Stimulated activated CD4-positive, alpha-beta T cell treated with anti-CD3 and anti-CD28 coated beads, TNF-alpha, amount 100 ng/mL, for 4 hours (primary cell): Measurements from ENCODE around the gene CTAG2.
"Not testable (repeated sequence)": the region's sequence is repeated elsewhere in the genome, so short reads cannot be mapped to it uniquely, and the experiment has no call there.

Source experiments
- DNase-seq, 3 experiments: peaks; one replicate each; pipeline ENCODE4 v3.0.0-alpha.2; 2020; ENCODE audit warnings: low read depth in 3 of 3

CTAG2 gene

DNA sequence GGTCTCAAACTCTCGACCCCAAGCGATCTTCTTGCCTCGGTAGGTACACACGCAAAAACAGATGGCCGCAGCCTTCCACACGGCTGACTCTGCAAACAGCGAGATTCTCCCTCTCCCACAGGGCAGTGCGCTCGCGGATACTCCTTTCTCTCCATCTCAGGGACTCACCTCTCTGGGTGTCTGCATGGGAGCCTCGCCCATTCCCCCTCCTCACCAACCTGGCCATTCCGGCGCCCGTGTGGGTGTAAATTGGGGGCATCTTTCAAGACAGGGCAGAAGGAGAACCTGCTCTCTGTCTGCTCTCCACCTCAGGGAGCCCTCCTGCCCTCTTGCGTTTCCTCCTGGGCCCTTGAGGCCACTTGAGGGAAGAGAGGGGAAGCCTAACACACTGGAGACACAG, 4.4 kb downstream of the CTAG2 start:
- DNase-seq, result no peak

GRCh38 chrX:154645745-154646378, 7.5 kb downstream of the CTAG2 start:
- not testable (repeated sequence) for DNase-seq

DNA sequence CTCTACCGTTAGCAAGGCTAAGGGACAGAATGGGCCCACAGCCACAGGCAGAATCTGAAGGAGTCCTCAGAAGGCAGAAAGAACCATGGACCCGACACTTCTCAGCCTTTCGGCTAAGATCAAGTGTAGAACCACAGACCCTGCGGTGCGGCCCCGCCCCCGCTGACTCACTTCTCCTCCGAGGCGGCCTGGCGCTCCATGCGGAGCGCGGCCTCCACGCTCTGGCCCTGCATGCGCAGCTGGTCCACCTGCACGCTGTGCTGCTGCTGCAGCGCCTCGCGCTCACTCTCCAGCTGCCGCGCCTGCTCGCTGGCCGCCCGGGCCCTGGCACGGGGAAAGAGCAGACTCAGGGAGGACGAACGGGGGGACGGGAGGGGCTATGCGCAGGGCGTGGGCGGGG, 9.7 kb downstream of the CTAG2 start:
- not testable (repeated sequence) for DNase-seq

- DNase-seq, result not testable (repeated sequence)
These were observed 11.6 kb downstream of the CTAG2 start for GRCh38 chrX:154641740-154642139.

DNA sequence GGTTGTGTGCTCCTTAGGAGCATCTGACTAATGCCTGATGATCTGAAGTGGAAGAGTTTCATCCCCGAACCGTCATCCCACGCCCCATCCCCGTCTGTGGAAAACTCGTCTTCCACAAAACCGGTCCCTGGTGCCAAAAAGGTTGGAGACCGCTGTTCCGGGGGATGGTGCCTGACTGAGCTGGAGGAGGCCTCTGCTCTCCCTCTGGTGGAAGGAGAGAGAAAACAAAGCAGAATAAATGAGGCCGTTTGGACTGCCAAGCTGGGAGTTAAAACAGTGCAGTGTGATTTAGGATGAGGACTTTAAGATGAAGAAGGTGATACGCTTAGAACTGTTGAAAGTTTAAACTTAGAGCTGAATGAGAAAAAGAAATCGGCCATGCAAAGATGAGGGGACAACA, 19.7 kb downstream of the CTAG2 start:
- DNase-seq, result not testable (repeated sequence)

- not testable (repeated sequence) for DNase-seq
These were observed 22.4 kb downstream of the CTAG2 start for GRCh38 chrX:154630949-154631348.

DNA sequence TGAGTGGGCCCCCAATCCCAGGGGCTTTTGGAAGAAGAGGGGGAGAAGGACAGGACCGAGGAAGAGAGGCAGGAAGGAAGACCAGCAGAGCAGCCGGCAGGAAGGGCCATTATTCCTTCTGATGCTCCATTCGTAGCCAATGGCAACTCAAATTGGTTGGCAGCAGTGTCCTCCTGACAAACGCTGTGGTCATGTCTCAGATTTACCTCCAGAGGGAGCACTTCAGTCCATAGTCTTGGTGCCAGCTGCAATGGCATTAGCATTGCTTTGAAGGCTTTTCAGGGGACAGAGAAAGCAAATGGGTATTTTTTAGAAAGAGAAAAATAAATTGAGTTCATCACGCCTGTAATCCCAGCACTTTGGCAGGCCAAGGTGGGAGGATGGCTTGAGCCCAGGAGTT, 24.4 kb downstream of the CTAG2 start:
- DNase-seq, result not testable (repeated sequence)

DNA sequence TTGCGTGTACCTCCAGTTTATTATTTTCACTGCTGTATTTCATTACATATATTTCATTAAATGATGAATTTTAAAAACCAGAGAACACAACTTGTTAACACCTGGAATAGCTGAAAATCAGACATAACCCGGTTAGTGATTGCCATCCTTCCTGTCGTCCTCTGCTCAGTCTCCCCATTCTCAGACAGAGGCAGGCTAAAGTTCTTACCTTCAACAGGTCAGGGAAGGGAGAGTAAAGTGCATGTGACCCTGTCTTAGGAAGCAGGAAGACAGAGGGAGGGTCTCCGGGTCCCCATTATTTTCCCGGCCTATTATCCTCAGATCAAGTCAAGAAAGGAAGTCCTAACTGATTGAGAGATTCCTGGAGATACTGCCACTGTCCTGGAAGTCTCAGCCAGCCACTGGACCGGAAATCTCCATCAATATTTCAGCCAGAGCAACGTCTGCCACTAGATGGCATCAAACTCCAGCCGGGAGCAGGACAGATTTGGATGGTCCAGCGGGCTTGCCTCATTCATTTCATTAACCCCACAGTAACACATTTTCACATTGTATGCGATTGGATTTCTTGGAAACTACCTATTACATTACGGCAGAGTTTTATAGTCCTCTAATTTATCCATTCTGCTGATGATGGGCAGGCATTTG, 32.5 kb downstream of the CTAG2 start:
- not testable (repeated sequence) for DNase-seq

DNA sequence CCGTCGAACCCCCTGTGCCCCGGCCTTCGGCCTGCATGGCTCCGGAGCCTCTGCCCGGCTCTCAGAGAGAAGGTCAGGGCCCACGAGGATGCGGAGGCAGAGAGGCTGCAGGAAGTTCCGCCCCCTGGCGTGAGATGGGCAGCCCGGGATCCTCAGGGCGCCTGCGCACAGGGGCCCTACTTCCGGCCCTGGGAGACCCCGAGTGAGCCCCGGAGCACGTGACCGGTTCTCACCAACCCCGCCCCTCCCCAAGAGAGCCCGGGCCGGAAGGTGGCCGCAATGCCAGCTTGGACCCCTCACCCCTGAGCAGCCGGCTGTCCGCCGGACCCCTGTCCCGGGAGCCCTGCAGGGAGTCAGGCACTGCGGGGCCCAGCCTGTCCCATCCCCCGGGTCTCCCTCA, 34.2 kb downstream of the CTAG2 start, which contains the start of gene CTAG1B:
Gene CTAG1B, minus strand, starts transcription at position 101 of the 400 bp plus-strand sequence. Its CDS starts 64 bp downstream, at position 37.
- DNase-seq, result not testable (repeated sequence)

DNA sequence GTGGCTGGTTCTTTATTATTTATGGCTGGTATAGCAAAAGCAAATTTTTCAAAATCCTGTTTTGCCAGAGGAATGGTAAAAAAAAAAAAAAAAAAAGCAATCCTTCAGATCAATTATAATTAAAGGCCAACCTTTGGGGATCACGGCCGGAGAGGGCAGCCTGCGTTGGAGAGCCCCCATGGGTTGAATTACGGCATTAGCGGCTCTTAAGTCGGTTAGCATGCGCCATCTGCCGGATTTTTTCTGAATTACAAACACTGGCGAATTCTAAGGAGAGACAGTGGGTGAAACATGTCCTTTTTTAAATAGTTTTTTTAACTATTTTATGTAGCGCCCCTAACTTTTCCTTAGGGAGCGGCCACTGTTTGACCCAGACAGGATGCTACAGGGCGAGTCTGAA, 39.8 kb downstream of the CTAG2 start:
- not testable (repeated sequence) for DNase-seq

DNA sequence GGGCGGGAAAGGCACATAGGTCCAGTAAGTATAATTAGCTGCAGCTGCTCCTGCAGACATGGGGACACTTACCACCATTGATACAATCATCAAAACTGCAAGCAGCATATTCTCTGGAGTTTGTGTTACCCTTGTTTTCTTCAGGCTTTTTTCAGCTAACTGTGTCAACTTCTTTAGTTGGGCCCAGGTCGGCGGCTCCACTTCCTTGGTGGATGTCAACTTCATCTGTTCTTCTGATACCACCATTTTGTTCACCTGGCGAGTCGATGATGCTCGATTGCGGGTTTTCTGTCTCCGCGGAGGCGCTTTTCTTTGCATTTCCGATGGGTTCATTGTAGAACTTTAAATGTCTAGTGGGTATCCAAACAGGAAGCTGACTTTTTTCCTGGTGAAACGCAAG, 42.2 kb downstream of the CTAG2 start:
- not testable (repeated sequence) for DNase-seq

GRCh38 chrX:154608823-154609222, 44.6 kb downstream of the CTAG2 start:
- DNase-seq, result not testable (repeated sequence)

GRCh38 chrX:154607976-154608375, 45.4 kb downstream of the CTAG2 start:
- DNase-seq, result not testable (repeated sequence)

- no peak for DNase-seq
These were observed 46.0 kb downstream of the CTAG2 start for GRCh38 chrX:154607370-154607769.

- DNase-seq, result no peak
These were observed 47.8 kb downstream of the CTAG2 start for GRCh38 chrX:154605566-154605965.

DNA sequence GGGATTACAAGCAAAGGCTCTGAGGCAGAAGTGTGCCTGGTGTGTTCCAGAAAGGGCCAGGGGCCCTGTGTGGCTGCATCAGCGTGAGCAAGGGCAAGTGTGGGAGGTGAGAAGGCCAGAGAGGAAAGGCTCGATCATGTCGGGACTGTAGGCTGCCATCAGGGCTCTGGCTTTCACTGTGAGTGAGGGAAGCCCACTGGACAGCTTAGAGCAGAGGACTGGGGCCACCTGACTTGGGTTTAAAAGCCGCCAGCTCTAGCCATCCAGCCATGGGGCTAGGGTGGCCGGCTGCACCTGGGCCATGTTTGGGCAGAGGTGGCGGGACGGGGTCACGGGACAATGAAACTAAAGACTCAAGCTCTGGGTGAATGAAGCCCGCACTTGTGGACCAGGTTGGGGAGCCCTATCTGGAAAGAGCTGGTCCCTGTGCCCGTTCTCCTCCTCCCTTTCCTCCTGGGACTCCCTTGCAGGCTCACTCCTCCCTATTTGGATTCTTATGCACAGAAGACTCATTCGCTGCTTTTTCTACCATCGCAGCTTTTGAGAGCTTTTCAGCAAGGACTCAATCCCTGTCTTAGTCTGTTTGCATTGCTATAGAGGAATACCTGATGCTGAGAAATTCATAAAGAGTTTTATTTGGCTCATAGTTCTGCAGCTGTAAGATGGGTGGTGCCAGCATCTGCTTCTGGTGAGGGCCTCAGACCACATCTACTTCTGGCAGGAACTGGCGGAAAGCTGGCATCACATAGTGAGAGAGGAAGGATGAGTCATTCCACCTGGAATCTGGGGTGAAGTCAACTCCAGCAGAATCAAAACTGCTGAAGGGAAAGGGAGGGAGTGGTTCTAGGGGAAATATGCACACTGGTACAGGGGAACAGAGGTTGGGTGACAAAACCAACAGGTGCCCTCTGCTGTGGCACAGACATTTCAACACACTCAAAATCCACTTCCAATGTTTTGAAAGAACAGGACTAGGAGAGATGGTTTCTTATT, 49.6 kb downstream of the CTAG2 start:
- no peak for DNase-seq

- DNase-seq, result no peak
These were observed 50.5 kb downstream of the CTAG2 start for GRCh38 chrX:154602766-154603437.

GRCh38 chrX:154602226-154602625, 51.2 kb downstream of the CTAG2 start:
- no peak for DNase-seq
